Measurements from ENCODE around the gene CDK17. TPM values are rescaled to one million over a fixed set of nuclear protein-coding genes. Genes with fewer than 3 reads are reported as not detected.
"Not testable (repeated sequence)": the region's sequence is repeated elsewhere in the genome, so short reads cannot be mapped to it uniquely, and the experiment has no call there.

Gene CDK17
- total and polyA plus RNA-seq, 7 donors: 4.6 to 117 (median 63.2) TPM

DNA sequence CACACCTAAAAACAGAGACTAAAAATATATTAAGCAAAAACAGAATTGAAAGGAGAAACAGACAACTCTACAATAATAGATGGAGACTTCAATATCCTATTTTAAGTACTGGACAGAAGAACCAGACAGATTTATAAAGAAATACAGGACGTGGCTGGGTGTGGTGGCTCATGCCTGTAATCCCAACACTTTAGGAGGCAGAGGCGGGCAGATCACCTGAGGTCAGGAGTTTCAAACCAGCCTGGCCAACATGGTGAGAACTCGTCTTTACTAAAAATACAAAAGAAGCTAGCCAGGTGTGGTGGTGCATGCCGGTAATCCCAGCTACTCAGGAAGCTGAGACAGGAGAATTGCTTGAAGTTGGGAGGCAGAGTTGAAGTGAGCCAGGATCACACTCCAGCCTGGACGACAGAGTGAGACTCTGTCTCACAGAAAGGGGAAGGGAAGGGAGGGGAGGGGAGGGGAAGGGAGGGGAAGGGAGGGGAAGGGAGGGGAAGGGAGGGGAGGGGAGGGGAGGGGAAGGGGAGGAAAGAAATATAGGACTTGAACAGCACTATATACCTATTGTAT lies 53.0 kb downstream of the CDK17 start:
- DNase-seq: no peak
- Histone ChIP-seq H3K4me3 (peak overlapping the region; percentile 6 to 38 (median 34)), H3K4me1 (peaks cover 0 to 42% (median 24%) of the 10 kb centered on the region in 4 donors), H3K27ac (peak overlapping the region; percentile 60 to 78 (median 74)), H3K9me3 (peaks cover 3 to 13% (median 8%) of the 10 kb centered on the region in 4 donors), H3K36me3 (peaks cover 0 to 5% (median 0%) of the 10 kb centered on the region in 4 donors), H3K27me3 (no peaks in the 10 kb centered on the region)
- intact Hi-C loops (cut with DNase I): loop anchor here (5.0 kb wide), 1 partner anchor 50 kb away; no protein-coding TSS in a partner anchor
- TF ChIP-seq POLR2AphosphoS5 (IDR thresholded peaks at IDR 0.05) (no peak), EP300 (IDR thresholded peaks at IDR 0.05) (no peak), POLR2A (IDR thresholded peaks at IDR 0.05) (no peak)
- TF ChIP-seq, protein P1, sequence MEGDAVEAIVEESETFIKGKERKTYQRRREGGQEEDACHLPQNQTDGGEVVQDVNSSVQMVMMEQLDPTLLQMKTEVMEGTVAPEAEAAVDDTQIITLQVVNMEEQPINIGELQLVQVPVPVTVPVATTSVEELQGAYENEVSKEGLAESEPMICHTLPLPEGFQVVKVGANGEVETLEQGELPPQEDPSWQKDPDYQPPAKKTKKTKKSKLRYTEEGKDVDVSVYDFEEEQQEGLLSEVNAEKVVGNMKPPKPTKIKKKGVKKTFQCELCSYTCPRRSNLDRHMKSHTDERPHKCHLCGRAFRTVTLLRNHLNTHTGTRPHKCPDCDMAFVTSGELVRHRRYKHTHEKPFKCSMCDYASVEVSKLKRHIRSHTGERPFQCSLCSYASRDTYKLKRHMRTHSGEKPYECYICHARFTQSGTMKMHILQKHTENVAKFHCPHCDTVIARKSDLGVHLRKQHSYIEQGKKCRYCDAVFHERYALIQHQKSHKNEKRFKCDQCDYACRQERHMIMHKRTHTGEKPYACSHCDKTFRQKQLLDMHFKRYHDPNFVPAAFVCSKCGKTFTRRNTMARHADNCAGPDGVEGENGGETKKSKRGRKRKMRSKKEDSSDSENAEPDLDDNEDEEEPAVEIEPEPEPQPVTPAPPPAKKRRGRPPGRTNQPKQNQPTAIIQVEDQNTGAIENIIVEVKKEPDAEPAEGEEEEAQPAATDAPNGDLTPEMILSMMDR (IDR thresholded peaks at IDR 0.05): no peak
- 10 to 22% methylated on average over 5 of the region's 5 CpGs for WGBS, 2 donors

DNA sequence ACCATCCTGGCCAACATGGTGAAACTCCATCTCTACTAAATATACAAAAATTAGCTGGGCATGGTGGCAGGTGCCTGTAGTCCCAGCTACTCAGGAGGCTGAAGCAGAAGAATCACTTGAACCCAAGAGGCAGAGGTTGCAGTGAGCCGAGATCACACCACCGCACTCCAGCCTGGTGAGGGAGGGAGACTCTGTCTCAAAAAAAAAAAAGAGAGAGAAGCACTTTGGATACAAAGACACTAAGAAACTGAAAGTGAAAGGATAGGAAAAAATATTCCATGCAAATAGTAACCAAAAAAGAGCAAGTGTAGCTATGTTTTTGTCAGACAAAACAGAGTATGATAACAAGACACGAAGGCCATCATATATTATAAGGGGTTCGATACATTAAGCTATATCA lies 53.5 kb downstream of the CDK17 start:
- intact Hi-C loops (cut with DNase I): loop anchor here (5.0 kb wide), 1 partner anchor 51 kb away; no protein-coding TSS in a partner anchor
- H3K27ac ChIP-seq: peak overlapping the region; percentile 60 to 78 (median 74)
- peaks cover 0 to 37% (median 20%) of the 10 kb centered on the region in 4 donors for H3K4me1 ChIP-seq
- not testable (repeated sequence) for H3K36me3 ChIP-seq, H3K27me3 ChIP-seq, DNase-seq
- peaks cover 3 to 13% (median 8%) of the 10 kb centered on the region in 4 donors for H3K9me3 ChIP-seq
- 10 to 30% methylated on average over 4 of the region's 4 CpGs for WGBS, 2 donors
- H3K4me3 ChIP-seq: peak overlapping the region; percentile 6 to 38 (median 34)

DNA sequence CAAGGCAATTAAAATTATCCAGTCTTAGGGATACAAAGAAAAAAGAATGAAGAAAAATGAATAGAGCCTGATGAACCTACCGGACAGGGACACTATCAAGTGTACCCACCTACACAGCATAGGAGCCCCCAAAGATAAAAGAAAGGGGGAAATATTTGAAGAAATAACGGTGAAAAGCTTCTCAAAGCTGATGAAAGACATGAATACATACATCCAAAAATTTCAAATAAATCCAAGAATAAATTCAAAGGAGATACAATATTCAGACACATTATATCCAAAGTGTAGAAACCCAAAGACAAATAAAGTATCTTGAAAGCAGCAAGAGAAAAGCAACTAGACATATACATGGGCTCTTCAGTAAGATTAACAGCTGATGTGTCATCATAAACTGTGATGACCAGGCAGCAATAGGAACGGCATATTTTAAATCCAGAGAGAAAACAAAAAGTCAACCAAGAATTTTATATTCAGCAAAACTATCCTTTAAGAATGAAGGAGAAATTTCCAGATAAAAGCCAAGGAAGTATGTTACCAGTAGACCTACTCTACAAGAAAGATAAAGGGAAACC lies 56.0 kb downstream of the CDK17 start:
- Histone ChIP-seq H3K36me3 (peaks cover 0 to 5% (median 0%) of the 10 kb centered on the region in 4 donors), H3K4me3 (no peak overlapping the region), H3K9me3 (peaks cover 3 to 13% (median 8%) of the 10 kb centered on the region in 4 donors), H3K27me3 (no peaks in the 10 kb centered on the region), H3K27ac (no peak overlapping the region), H3K4me1 (peaks cover 0 to 28% (median 19%) of the 10 kb centered on the region in 4 donors)
- 84 to 98% methylated on average over 3 of the region's 3 CpGs for WGBS, 2 donors
- intact Hi-C loops (cut with DNase I): no loop called here
- TF ChIP-seq, protein P1 (IDR thresholded peaks at IDR 0.05): no peak
- TF ChIP-seq EP300 (IDR thresholded peaks at IDR 0.05) (no peak), POLR2AphosphoS5 (IDR thresholded peaks at IDR 0.05) (no peak)
- DNase-seq: no peak

DNA sequence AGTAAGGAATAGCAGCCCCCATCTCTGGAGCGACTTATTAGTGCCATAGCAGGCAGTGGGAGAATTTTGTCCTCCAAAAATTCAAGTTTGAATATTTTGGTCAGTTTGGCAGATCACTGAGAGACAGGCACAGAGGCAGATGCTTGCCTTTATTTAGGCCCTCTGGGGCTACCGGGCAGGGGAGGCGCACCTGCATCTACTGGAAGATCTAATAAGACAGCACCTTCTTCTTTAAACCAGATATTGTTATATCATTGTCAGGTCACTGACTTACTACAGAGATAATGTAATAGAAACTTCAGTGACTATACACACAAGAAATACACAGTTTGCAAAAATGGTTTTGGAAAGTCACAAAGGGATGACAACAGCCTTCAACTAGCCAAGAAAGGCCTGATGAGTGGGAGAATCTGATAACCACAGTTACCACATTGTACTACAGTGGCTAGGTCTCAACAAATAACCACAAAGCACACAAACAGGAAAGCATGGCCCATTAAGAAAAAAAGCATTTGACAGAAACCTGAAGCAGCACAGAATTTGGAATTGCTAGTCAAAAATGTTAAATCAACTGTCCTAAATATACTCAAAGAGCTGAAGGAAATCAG lies 56.8 kb downstream of the CDK17 start:
- TF ChIP-seq POLR2AphosphoS5 (IDR thresholded peaks at IDR 0.05): no peak
- TF ChIP-seq EP300 (IDR thresholded peaks at IDR 0.05): no peak
- no peak for TF ChIP-seq POLR2A (IDR thresholded peaks at IDR 0.05)
- TF ChIP-seq, protein P1 (IDR thresholded peaks at IDR 0.05): no peak
- H3K27ac ChIP-seq: no peak overlapping the region
- WGBS, 2 donors: 87 to 94% methylated on average over 3 of the region's 3 CpGs
- H3K36me3 ChIP-seq: peaks cover 0 to 5% (median 0%) of the 10 kb centered on the region in 4 donors
- H3K27me3 ChIP-seq: no peaks in the 10 kb centered on the region
- DNase-seq: no peak
- intact Hi-C loops (cut with DNase I): no loop called here
- H3K4me1 ChIP-seq: peaks cover 0 to 32% (median 24%) of the 10 kb centered on the region in 4 donors
- H3K9me3 ChIP-seq: peaks cover 3 to 13% (median 8%) of the 10 kb centered on the region in 4 donors
- H3K4me3 ChIP-seq: no peak overlapping the region

DNA sequence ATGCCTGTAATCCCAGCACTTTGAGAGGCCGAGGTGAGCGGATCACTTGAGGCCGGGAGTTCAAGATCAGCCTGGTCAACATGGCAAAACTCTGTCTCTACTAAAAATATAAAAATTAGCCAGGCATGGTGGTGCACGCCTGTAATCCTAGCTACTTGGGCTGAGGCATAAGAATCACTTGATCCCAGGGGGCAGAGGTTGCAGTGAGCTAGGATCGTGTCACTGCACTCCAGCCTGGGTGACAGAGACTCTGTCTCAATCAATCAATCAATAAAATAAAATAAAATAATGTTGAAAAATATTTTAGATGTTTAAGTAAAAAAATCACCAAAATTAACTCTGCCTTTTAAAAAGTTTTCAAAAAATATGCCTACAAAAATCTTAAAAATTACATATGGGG lies 60.6 kb downstream of the CDK17 start:
- Histone ChIP-seq H3K4me1 (peaks cover 0 to 29% (median 12%) of the 10 kb centered on the region in 4 donors), H3K9me3 (peaks cover under 1 to 12% (median 6%) of the 10 kb centered on the region in 4 donors), H3K27ac (peak overlapping the region in 2 of 4 donors; percentile 39 to 56)
- H3K27me3 ChIP-seq; H3K36me3 ChIP-seq; DNase-seq; intact Hi-C loops (cut with DNase I); H3K4me3 ChIP-seq: not testable (repeated sequence)
- WGBS, 2 donors: 93 to 94% methylated on average over 5 of the region's 5 CpGs
